ENCODE measurements around the gene SART3.
"Not testable (repeated sequence)": the region's sequence is repeated elsewhere in the genome, so short reads cannot be mapped to it uniquely, and the experiment has no call there.

Gene SART3

DNA sequence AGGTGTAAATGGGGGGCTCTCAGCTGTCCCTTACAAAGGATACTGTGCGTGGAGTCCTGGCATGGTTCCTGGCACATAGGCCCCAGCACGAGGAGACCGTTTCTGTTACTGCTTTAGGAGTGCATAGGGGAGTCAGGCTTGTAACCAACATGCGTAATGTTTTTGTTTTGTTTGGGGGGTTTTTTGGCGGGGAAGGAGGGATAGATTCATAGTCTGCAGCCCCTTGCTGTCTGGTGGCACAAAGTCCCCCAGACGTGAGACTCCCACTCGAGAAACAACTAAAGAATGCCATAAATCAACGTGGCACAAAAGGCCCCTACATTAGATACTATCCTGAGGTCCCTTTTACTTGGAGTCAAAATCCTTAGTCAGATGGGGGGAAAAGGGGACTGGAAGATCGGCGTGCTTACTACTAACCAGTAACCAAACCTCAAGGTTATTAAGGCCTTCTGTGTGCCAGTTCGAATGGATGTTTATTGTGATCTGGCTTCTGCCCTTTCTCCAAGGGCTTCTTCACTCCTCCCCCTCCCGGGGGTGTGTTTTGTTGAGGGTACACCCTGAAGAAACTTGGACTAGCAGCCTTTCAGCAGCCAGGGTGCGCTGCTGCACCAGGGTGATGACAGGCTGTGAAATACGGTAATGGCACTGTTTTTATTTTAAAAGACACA lies 2.3 kb upstream of the SART3 start:
- DNase-seq (ENCODE audit: low read depth in 2 of 2) = peak; percentile 79 to 81

DNA sequence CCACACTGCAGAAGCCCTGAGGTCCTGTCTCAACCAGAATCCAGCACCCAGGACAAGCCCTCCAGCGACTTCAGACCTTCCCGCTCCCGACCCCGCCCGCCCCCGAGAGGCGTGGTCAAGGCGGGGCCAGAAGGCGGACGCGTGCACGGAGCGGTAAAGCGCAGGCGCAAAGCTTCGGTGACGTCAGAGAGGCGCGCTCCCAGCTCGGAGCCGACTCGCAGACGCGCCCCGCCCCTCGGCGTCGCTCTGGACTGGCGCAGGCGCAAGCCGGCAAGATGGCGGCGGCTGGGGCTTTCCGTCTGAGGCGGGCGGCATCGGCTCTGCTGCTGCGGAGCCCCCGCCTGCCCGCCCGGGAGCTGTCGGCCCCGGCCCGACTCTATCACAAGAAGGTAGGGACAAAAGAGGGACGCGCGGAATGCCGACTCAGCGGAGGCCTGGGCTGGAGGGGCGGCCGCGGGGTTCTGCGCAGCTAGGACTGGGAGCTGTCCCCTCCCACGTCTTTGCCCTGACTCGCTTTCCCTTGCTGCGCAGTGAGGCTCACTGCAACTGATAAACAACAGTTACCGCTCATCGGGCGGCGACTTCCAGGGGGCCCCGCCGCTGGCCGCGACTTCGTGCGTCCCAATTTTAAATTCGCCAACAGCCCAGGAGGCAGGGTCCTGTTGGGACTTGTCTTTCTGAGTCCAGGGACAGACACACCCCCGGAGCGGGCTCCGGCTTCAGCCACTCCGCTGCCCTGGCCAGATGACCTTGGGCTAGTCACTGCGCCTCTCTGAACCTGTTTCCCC lies 1.6 kb upstream of the SART3 start, which contains the start of gene ISCU:
Gene ISCU (plus strand): TSS at position 249 of the 788 bp plus-strand sequence. CDS start 27 bp downstream, at position 276.
- peak; percentile 95 to 98 for DNase-seq (ENCODE audit: low read depth in 2 of 2)

DNA sequence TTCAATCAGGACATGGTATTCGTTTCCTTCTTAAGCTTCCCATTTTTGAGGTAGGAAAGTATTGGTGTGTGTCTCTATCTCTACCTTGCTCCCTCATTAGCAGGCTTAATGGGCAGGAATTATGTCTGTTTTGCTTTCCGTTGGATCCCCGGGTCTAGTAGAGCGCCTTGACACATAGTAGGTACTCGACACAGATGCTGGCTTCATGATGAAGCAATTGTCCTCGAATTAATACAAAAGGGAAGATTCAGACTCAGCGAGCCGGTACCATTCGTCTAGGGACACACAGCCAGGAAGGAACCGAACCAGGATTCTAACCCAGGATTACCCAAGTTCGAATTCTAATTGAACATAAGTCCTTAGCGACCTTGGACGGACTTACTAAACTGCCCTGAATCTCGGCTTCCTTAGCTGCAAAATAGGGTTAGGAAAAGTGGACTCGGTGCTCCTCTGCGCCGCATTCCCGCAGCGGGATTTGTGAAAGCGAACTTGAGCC lies 927 bp upstream of the SART3 start:
- no peak for DNase-seq (ENCODE audit: low read depth in 2 of 2)

DNA sequence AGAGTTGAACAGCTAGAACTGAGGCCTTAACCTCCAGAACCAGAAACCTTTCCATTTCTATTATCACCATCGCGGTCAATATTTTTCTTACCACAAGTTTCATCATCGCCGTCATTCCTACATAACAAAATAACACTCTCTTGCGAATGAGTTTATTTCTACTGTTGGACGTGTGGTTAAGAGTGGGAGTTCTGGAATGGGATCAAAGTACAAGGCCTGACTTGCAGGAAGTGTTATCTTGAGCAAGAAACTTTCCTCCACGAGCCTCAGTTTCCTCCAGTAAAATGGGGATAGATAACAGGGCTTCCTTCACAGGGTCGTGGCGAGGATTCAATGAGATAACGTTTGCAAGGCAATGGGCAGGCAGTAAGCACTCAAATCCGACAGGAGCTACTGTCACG lies 652 bp downstream of the SART3 start:
- DNase-seq (ENCODE audit: low read depth in 2 of 2) = no peak

DNA sequence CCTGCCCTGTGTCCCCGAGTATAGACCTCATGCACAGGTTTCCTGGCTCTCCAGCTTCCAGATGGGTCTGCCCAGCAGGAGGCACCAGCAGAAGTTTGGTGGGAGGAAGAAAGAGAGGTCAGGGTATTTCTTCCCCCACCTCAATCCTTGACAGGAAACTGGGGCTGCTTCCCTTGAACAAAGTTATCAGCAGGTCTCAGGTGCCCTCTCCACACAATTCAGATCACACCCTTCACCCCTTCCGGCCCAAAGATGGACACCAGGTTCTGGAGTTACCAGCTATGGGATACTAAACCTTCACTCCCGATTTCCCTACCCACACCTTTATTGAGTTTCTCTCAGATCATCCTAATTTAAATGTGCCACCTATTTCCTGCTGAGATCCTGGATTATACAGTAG lies 1.2 kb downstream of the SART3 start:
- DNase-seq (ENCODE audit: low read depth in 2 of 2) = no peak

DNA sequence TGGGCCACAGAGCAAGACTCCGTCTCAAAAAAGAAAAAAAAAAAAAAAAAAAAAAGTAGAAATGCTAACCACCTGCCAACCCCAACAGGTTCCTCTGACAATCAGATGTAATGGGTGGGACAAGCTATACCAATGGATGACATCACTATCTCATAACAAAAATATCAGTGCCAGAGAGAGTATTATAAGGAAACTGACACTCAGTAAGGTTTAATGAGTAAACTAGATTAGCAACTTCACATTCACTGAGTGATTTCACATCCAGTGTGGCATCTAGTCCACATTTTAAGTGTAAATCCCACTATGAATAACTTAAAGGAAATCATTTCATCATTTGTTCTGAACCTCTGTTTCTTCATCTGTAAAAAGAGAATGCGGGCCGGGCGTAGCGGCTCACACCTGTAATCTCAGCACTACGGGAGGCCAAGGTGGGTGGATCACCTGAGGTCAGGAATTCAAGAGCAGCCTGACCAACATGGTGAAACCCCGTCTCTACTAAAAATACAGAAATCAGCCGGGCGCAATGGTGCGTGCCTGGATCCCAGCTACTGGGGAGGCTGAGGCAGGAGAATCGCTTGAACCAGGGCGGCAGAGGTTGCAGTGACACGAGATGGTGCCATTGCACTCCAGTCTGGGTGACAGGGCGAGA lies 1.8 kb downstream of the SART3 start:
- no peak for DNase-seq (ENCODE audit: low read depth in 2 of 2)

DNA sequence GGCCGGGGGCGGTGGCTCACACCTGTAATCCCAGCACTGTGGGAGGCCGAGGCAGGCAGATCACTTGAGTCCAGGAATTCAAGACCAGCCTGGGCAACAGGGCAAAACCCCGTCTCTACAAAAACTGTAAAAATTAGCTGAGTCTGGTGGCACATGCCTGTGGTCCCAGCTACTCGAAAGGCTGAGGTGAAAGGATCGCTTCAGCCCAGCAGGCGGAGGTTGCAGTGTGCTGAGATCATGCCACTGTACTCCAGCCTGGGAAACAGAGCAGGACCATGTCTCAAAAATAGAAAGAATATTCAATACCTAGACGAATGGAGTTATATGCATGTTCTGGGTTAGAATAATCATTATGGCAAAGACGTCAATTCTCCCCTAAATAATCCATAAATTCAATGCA lies 5.6 kb downstream of the SART3 start:
- DNase-seq (ENCODE audit: low read depth in 2 of 2) = not testable (repeated sequence)

DNA sequence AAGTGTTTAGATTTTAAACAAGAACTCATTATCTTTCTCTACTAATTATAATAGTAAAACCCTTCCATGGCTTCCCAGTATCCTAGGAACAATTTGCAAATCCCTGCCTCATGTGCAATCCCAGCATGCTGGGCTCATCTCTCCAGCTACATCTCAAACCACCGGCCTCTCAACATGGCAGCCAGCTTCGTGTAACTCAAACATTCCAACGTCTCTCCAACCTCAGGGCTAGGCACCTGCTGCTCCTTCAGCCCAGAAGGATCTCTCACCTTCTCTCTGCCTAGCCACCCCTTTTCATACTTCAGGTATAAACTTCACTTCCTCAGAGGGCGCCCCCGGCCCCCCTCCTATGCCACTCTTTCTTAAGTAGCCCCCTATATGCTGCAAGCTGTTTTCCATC lies 7.2 kb downstream of the SART3 start:
- no peak for DNase-seq (ENCODE audit: low read depth in 2 of 2)

DNA sequence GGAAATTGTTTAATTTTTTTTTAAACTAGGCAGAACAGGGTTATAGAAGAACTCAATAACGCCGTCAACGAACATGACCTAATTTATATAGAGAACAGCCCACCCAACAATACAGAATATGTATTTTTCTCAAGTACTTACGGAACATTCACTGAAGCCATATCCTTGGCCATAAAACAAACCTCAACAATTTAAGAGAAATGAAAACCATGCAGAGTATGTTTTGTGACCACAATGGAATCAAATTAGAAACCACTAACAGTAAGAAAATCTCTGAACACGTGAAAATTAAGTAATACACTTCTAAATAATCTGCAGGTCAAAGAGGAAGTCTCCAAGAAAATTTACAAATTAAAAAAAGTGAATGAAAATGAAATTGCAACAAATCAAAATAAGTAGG lies 9.4 kb downstream of the SART3 start:
- DNase-seq (ENCODE audit: low read depth in 2 of 2) = no peak

DNA sequence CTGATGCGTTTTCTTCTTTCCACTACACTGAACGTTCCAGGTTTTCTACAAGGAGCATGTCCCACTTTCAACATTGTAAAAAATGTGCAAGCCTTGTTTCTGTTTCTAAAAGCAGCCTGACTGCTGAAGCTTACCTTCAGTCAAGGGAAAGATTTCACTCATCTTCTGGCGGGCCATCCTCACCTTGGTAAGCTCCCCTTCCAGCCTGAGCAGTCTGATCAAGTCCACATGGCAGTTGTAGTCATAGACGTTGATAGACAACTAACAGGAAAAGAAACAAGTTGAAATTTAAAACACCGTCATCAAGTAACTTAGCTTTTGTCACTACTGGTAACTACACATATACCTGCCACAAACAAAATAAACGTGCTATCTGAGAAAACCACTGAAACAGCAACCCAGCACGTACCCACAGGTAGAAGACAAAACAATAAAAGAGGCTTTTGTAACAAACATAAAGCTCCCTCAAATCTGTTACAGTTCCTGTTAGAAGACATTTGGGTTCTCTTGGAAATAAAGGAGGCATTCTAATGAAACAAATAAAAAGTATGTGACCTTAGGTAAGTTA lies 11.9 kb downstream of the SART3 start:
- DNase-seq (ENCODE audit: low read depth in 2 of 2) = no peak

DNA sequence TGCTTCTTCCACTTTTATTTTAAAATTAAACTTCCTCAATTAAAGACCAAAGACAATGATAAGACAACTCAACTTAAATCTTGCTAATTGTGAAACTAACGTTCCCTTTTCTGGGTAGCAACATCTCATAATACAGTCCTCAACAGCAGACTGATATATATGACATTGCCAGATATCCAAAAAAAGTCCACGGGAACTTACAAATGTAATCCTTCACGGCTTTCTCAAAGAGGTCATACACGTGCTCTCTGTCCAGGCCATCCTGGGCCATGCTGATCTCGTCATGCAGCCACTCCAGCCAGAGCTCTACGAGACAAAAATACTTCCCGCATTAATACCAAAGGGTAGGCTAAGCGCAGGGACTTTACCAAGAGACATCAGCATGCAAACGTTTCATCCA lies 13.3 kb downstream of the SART3 start:
- DNase-seq (ENCODE audit: low read depth in 2 of 2) = no peak

DNA sequence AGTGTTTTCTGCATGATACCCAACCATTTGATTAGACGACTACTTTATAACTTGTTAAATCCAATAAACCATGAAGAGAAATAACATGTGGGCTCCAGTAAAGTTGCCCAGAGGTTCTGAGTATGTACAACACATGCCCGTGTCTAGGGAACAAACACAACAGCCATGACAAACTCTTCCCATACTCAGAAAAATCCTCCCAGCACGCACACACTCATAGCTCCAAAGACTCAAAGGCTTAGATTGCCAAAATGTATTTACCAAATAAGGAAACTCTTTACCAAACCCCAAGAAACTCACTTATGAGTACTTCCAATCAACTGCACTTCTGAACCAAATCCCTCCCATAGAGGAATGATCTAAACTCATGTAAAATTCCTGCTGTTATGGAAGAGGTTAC lies 17.3 kb downstream of the SART3 start:
- DNase-seq (ENCODE audit: low read depth in 2 of 2) = no peak

DNA sequence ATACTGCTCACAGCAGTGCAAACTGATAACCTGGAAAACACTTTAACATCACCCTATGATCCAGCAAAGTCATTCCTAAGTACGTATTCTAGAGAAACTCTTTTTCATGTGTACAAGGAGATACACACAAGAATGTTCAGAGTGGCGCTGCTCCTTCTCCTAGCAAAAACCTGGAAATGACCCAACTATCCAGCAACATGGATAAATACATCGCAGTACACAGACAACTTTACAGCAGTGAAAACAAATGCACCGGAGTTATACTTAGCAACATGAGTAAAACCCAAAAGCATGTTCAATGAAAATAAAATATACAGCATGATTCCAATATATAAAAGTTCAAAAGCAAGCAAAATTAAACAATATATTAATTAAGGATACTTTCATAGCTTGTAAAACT lies 18.7 kb downstream of the SART3 start:
- no peak for DNase-seq (ENCODE audit: low read depth in 2 of 2)

DNA sequence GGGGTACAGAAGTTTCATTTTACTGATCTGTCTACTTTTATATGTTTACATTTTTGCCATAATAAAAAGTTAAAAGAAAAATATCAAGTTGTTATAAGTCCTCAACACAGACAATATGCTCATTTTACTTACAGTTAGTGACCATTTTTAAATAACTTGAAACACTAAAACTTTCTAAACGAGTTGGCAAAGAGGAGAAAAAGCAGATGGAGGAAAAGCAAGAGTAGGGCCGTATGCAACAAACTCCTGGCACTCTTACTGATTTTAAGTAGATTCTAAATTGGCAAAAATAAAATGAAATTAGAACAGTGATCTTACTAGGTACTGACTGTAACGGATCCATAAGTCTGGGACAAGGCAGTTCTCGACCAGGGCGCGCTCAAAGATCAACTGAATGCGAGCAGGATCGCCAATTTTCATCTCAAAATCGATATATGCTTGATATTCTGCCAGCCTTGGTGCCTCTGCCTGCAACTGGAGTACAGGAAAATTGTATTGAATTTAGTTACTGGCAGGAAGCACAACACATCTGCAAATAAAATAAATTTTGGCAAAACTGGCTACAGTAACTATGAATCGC lies 22.3 kb downstream of the SART3 start:
- DNase-seq (ENCODE audit: low read depth in 2 of 2) = no peak

DNA sequence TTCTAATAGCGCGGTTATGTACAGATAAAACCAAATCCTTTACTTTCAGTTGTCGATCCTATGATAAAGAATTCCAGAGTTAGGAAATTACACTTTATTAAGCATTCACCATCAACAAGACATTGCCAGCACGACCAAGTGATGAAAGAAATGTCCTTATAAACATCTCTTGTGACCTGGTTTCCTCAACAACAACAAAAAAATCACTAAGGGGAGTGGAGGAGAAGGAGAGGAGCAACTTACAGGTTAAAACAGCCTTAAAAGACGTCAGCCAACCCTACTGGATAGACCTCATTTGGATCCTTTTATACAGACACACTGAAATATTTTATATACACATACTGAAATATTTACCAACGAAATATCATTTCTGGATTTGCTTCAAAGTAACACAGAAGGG lies 22.8 kb downstream of the SART3 start:
- no peak for DNase-seq (ENCODE audit: low read depth in 2 of 2)

DNA sequence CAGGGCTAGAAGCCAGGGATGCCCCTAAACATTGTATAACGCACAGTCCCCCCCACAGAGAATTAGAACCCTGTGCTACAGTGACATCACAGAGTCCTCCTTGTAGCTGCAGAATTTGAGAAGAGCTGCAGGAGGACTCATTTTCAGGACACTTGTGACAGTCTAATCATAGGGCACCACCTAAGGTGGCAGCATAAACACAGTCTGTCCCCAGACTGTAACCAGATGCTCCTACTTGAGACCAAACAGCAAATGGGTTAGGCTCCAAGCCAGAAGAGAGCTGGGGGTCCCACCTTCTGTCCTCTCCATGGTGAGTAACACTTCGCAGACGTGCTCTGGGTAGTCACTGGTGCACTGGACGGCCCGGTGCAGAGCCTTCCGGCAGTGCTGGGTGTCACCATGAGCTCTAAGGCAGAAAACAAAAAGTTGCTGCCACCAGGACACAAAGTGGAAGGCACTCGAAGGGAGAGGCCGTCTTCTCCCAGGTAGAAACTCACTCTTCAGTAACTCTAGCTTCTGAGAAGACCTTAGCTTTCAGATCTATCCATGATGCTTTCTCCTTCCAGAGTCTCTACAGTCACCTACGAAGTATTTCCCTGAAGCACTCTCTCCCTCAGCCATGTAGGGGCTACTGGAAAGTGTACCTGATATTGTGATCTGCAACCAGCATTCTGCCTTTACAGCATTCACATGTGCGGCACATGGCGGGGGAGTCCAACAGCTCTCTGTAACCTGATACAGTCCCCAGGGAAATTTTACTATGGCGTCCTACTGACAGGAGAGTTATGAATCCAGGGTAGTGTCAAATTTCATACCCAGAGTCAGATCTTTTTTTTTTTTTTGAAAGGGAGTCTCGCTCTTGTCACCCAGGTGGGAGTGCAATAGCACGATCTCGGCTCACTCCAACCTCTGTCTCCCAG lies 28.8 kb downstream of the SART3 start:
- no peak for DNase-seq (ENCODE audit: low read depth in 2 of 2)

DNA sequence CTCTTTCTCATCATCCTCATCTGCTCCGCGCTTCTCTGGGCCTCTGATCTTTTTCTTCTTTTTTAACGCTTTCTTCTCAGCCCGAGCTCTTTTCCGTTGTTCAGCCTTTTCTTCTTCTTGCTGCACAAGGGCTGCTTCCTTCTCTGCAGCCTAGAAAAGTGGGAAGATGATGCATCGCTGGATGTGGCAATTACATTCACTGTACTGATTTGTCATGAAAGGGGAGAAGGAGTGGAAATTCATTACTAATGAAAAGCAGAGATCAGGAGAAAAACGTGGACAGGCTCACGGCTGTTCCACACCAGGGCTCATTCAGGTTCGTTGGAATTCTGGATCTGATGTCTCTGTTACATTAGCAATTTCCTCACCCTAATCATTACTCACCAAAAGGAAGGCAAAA lies 30.8 kb downstream of the SART3 start:
- no peak for DNase-seq (ENCODE audit: low read depth in 2 of 2)

DNA sequence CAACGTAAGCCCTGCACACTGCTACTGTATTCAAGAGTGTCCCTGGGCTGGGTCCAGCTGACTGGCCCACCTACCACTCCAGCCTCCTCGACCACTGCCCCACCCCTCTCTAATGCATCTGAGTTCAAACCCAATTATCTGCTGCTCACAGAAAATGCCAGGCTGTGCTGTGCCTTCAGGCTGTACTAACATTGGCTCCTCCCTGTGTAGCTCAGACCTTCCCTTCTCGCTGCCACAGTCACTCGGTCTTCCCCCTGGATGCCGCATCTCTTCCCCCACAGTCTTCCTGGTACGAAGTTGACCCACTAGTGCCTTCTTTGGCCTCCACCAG lies 33.8 kb downstream of the SART3 start:
- DNase-seq (ENCODE audit: low read depth in 2 of 2) = no peak

DNA sequence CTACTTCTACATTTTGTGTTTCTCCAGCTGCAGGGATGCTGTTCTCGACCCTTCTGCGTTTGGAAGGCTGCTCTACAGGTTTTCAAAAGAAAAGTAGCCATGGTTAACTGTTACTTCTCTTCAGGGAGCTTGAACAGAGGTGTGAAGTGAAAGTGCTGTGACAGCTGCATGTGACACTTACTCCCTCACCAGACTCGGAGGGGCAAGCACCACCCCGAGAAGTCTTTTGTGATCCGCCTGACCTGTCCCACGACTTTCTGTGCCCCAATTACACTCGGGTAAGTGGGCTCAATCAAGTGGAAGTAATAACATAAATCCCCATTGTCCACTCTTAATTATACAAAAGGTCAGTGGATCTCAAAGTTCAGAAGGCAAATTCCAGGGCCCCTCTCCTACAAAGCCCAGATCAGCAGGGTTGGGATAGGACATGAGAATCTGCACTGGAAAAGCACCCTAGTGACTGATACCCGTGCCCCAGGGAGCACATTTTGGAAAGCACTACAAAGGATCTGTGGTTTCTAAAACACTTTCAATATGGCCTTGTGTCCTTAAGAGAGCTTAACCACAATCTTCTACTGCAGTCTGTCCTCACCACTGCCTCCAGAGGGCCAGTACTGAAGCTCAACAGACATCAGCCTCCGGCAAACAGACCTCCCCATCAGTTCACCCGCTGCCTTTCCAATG lies 34.3 kb downstream of the SART3 start:
- DNase-seq (ENCODE audit: low read depth in 2 of 2) = no peak

DNA sequence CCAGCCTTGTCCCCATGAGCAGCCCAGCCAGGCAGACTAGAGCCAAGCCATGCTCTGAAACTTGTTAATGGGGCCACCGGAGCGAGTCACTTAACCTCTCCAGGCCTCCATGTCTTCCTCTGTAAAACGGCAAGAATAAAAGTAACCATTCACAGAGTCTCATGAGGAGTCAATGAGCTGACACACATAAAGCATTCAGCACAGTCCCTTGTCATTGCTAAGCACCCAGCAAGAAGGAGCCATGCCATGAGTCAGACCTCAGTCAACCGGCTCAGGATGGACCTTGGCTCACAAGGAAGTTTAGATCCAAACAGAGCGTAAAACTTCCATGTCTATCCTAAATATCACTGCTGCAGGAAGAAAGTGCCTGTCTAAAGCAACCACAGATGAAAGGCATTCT lies 35.3 kb downstream of the SART3 start:
- no peak for DNase-seq (ENCODE audit: low read depth in 2 of 2)

DNA sequence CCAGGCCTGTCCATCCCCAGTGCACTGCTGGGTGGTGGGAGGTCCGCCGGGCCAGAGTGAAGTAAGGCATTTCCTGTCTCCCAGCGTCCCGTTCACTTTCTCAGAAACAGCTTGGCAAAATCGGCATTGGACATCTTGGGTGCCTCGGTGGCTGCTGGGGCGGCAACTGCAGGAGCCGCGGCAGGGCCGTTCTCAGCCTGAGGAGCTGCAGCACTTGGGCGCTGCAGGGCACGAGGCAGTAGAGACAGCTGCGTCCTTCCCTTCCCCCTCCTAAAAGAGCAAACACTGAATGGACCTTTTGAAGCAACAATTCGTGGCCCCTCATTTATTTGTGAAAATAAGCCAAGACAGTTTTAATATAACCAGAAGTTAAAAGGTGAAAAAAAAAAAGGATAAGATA lies 37.6 kb downstream of the SART3 start:
- DNase-seq (ENCODE audit: low read depth in 2 of 2) = no peak

Measured in stimulated activated CD8-positive, alpha-beta memory T cell treated with anti-CD3 and anti-CD28 coated beads, Interleukin-7, amount 100 ng/mL, for 4 hours (primary cell).